Keratinocyte (primary cell): ENCODE results near the gene CCT6B. TPM values are rescaled to one million over a fixed set of nuclear protein-coding genes. Genes with fewer than 3 reads are reported as not detected.
"Not testable (repeated sequence)": the region's sequence is repeated elsewhere in the genome, so short reads cannot be mapped to it uniquely, and the experiment has no call there.

Experiments
- DNase-seq: peaks from one replicate; pipeline ENCODE4 v3.0.0-alpha.2; 2011; ENCODE audit warnings: low read depth, missing footprints, low spot score
- FAIRE-seq: peaks from 2 replicates; lab custom pipeline; 2011; peaks lifted over from hg19 to GRCh38; lab: Jason Lieb, UNC
- H2AFZ ChIP-seq: 2 replicates; pipeline ENCODE4 v1.6.0; 2012; ENCODE audit warnings: low read length, control low read depth, inconsistent platforms; ENCODE audit not compliant: control insufficient read depth
- H3K27ac ChIP-seq: 2 replicates; pipeline ENCODE4 v1.5.1; 2011; ENCODE audit warnings: low read length; ENCODE audit not compliant: control insufficient read depth, insufficient read depth
- H3K27me3 ChIP-seq: 3 replicates; pipeline ENCODE4 v1.6.0; 2011; ENCODE audit warnings: low read length; ENCODE audit not compliant: control insufficient read depth, insufficient read depth; ENCODE audit errors: extremely low read depth
- H3K36me3 ChIP-seq, 2 experiments: 2 replicates in 1 of 2; 3 replicates in 1 of 2; pipeline ENCODE4 v1.5.1; 2011; ENCODE audit warnings: low read length in 2 of 2, mild to moderate bottlenecking in 1 of 2; ENCODE audit not compliant: control insufficient read depth in 2 of 2, insufficient read depth in 2 of 2; ENCODE audit errors: extremely low read depth in 1 of 2
- H3K4me1 ChIP-seq: 3 replicates; pipeline ENCODE4 v1.5.1; 2011; ENCODE audit warnings: low read length; ENCODE audit not compliant: control insufficient read depth, insufficient read depth; ENCODE audit errors: extremely low read depth
- H3K4me2 ChIP-seq: 3 replicates; pipeline ENCODE4 v1.6.0; 2011; ENCODE audit warnings: low read depth, low read length; ENCODE audit not compliant: control insufficient read depth, insufficient read depth; ENCODE audit errors: extremely low read depth
- H3K4me3 ChIP-seq, 3 experiments: fragments of 200-600 bp in 1 of 3; sonication (generic) in 1 of 3; 2 replicates in 2 of 3; 3 replicates in 1 of 3; pipeline ENCODE4 v1.5.1; 2011 to 2016; ENCODE audit warnings: low read length in 3 of 3, mild to moderate bottlenecking in 3 of 3, control low read depth in 2 of 3, inconsistent platforms in 1 of 3, low read depth in 1 of 3, mixed read lengths in 1 of 3, mixed run types in 1 of 3, moderate library complexity in 1 of 3; ENCODE audit not compliant: control insufficient read depth in 2 of 3, insufficient read depth in 2 of 3; ENCODE audit errors: extremely low read depth in 1 of 3
- H3K79me2 ChIP-seq: 2 replicates; pipeline ENCODE4 v1.6.0; 2012; ENCODE audit warnings: low read length; ENCODE audit not compliant: control insufficient read depth, insufficient read depth
- H3K9ac ChIP-seq: 3 replicates; pipeline ENCODE4 v1.6.0; 2011; ENCODE audit warnings: low read length; ENCODE audit not compliant: control insufficient read depth, insufficient read depth; ENCODE audit errors: extremely low read depth
- H3K9me1 ChIP-seq: 3 replicates; pipeline ENCODE4 v1.6.0; 2011; ENCODE audit warnings: low read length; ENCODE audit not compliant: control insufficient read depth, insufficient read depth; ENCODE audit errors: extremely low read depth
- H3K9me3 ChIP-seq: 2 replicates; pipeline ENCODE4 v1.5.1; 2012; ENCODE audit warnings: low read depth, low read length; ENCODE audit not compliant: control insufficient read depth
- H4K20me1 ChIP-seq: 3 replicates; pipeline ENCODE4 v1.6.0; 2011; ENCODE audit warnings: low read length; ENCODE audit not compliant: control insufficient read depth, insufficient read depth; ENCODE audit errors: extremely low read depth
- CTCF ChIP-seq, 3 experiments: IDR thresholded peaks in 1 of 3; conservative IDR thresholded peaks in 1 of 3; optimal IDR thresholded peaks in 1 of 3; 2 replicates in 2 of 3; 3 replicates in 1 of 3; pipeline versions ENCODE3 to v1.5.1; 2011; ENCODE audit warnings: low read length in 3 of 3, mild to moderate bottlenecking in 3 of 3, moderate library complexity in 2 of 3, control low read depth in 1 of 3, inconsistent platforms in 1 of 3; ENCODE audit not compliant: insufficient read depth in 2 of 3; ENCODE audit errors: extremely low read depth in 1 of 3
- EZH2 ChIP-seq: IDR thresholded peaks from one replicate; pipeline ENCODE4 v1.6.1; 2012; ENCODE audit warnings: inconsistent platforms, mild to moderate bottlenecking, low read length, moderate library complexity
- dilution Hi-C: fragments of 300-500 bp; cut with MboI; formaldehyde crosslinking; loops from one replicate; pipeline ENCODE4 v1.7.0; 2020; ENCODE audit warnings: low sequenced_read_pairs; ENCODE audit not compliant: extremely low pct_ligation_motif_present
- polyA plus RNA-seq, 5 experiments: library from polyadenylated mRNA; depleted of rRNA in 3 of 5; stranded (reverse) in 3 of 5; stranded (forward) in 1 of 5; unstranded in 1 of 5; fragments of >200 nt; gene quantifications; 1 replicate in 1 of 5; 2 replicates in 3 of 5; 3 replicates in 1 of 5; pipeline versions ENCODE4 v1.2.1 to v1.2.3, GENCODE V29; 2011 to 2012; ENCODE audit warnings: missing spikeins in 2 of 5, low read depth in 1 of 5, low replicate concordance in 1 of 5

The CCT6B gene
- polyA plus RNA-seq, 1 donor (not counting 4 experiments of a cell fraction or from before 2014, with no cell fraction given) = 1.1 TPM

GRCh38 chr17:35001549-35001948, 40.3 kb upstream of the CCT6B start:
- Histone ChIP-seq H2AFZ (no peak overlapping the region), H3K9ac (no peak overlapping the region), H4K20me1 (no peaks in the 10 kb centered on the region), H3K9me1 (no peaks in the 10 kb centered on the region), H3K36me3 (peaks cover 24% of the 10 kb centered on the region in 2 experiments), H3K4me3 (no peak overlapping the region), H3K4me1 (no peaks in the 10 kb centered on the region), H3K79me2 (no peaks in the 10 kb centered on the region), H3K4me2 (no peak overlapping the region), H3K9me3 (no peaks in the 10 kb centered on the region), H3K27me3 (no peaks in the 10 kb centered on the region), H3K27ac (no peak overlapping the region)
- dilution Hi-C loops = no loop called here
- DNase-seq (no peak), FAIRE-seq (no peak)
- TF ChIP-seq CTCF (optimal IDR thresholded peaks at IDR 0.05 in 1 of 3, IDR thresholded peaks at IDR 0.05 in 1 of 3, conservative IDR thresholded peaks at IDR 0.05 in 1 of 3; ENCODE audit: extremely low read depth in 1 of 3, insufficient read depth in 2 of 3, low read length in 3 of 3) (no peak), EZH2 (no peak)

GRCh38 chr17:35000965-35001364, 39.7 kb upstream of the CCT6B start:
- DNase-seq, H3K27me3 ChIP-seq, H3K9me1 ChIP-seq, H4K20me1 ChIP-seq, FAIRE-seq, H3K9ac ChIP-seq, H2AFZ ChIP-seq, H3K27ac ChIP-seq, H3K9me3 ChIP-seq, dilution Hi-C loops, H3K4me3 ChIP-seq, H3K79me2 ChIP-seq, H3K4me2 ChIP-seq, H3K4me1 ChIP-seq: not testable (repeated sequence)
- H3K36me3 ChIP-seq = peaks cover 28 to 30% of the 10 kb centered on the region in 2 experiments

GRCh38 chr17:34999456-34999855, 38.2 kb upstream of the CCT6B start:
- no peaks in the 10 kb centered on the region for H3K4me1 ChIP-seq

More at GRCh38 chr17:34999456-34999855, 38.2 kb upstream of the CCT6B start:
- Histone ChIP-seq H3K4me3 (no peak overlapping the region), H4K20me1 (no peaks in the 10 kb centered on the region), H3K9ac (no peak overlapping the region), H3K4me2 (no peak overlapping the region), H3K9me3 (no peaks in the 10 kb centered on the region), H3K9me1 (no peaks in the 10 kb centered on the region), H3K79me2 (no peaks in the 10 kb centered on the region), H3K27me3 (no peaks in the 10 kb centered on the region), H2AFZ (no peak overlapping the region), H3K27ac (no peak overlapping the region), H3K36me3 (peaks cover 33 to 34% of the 10 kb centered on the region in 2 experiments)
- FAIRE-seq = no peak
- DNase-seq = no peak
- dilution Hi-C loops = no loop called here
- TF ChIP-seq EZH2 (no peak), CTCF (optimal IDR thresholded peaks at IDR 0.05 in 1 of 3, IDR thresholded peaks at IDR 0.05 in 1 of 3, conservative IDR thresholded peaks at IDR 0.05 in 1 of 3; ENCODE audit: extremely low read depth in 1 of 3, insufficient read depth in 2 of 3, low read length in 3 of 3) (no peak)
